ENCODE measurements around the gene PRICKLE1. TPM values are rescaled to one million over a fixed set of nuclear protein-coding genes. Genes with fewer than 3 reads are reported as not detected.

Gene PRICKLE1
- 15.1 and 20.7 TPM in 2 replicates for total RNA-seq

DNA sequence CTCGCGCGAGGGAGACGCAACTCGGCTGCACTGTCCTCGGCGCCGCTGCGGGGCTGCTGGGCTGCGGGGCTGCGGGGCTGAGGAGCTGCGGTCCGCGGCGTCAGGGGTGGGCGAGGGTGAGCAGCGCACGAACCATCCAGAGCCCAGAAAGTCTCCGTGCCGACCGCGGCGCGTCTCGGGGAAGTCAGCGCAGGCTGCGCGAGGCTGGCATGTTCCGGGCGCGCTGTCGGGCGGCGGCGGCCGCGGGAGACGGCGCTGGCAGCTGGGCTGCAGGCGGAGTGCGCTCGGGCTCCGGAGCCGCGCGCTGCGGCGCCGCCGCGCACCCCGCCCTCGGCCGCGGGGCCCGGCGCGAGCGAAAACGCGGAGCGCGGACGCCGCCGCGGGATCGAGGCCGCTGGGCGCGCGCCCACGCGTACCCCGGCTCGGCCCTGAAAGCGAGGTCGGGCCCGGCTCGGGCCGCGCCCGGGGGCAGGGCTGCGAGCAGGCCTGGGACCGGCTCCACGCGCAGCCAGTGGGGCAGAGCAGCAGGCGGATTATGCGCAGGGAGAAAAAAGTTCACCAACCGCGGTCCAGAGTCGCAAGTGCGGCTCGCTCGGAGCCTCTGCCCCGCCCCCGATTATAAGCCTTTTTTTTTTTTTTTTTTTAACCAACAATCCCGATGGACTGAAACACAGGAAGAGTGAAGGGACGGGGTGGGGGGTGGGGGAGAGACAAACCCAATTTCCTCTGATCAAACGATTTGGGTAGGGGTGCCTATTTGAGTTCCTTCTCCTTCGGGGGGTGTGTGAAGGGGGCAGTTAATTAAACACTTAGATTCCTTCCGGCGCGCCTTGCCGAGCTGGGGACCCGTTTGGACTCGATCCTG is at the start of gene PRICKLE1:
Gene PRICKLE1, minus strand, starts transcription at position 282 of the 865 bp plus-strand sequence. CDS start 117,230 bp downstream, outside the sequence.

